Measurements from ENCODE around the gene ANKRD45.
"Not testable (repeated sequence)": the region's sequence is repeated elsewhere in the genome, so short reads cannot be mapped to it uniquely, and the experiment has no call there.

Gene ANKRD45

DNA sequence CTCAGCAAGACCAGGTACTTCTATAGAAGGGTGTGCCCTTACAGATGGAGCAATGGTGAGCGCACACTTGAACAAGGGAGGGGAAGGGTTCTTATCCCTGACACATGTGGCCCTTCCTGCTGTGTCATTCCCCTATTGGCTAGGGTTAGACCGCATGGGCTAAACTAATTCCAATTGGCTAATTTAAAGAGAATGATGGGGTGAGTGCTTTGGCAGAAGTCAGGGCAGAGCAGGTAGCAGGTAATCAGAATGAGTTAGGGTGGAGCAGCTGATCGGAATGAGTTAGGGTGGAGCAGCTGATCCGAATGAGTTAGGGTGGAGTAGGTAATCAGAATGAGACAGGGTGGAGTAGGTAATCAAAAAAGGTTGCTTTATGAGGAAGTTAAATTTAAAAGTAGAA lies 14.2 kb upstream of the ANKRD45 start:
- H3K9me3 ChIP-seq (ENCODE audit: control insufficient read depth, insufficient read depth, low read length); H3K36me3 ChIP-seq (ENCODE audit: control insufficient read depth, insufficient read depth, low read length); H3K27me3 ChIP-seq (ENCODE audit: control insufficient read depth, insufficient read depth, low read length); H3K4me3 ChIP-seq (ENCODE audit: low read depth, low read length); H3K9ac ChIP-seq (ENCODE audit: low read depth, low read length); H3K4me1 ChIP-seq (ENCODE audit: control insufficient read depth, insufficient read depth, low read length): not testable (repeated sequence)

- H3K9ac ChIP-seq (ENCODE audit: low read depth, low read length), result no peak overlapping the region
Observed at GRCh38 chr1:173682184-173682583, 12.5 kb upstream of the ANKRD45 start.

GRCh38 chr1:173680152-173680551 lies 10.5 kb upstream of the ANKRD45 start:
- not testable (repeated sequence) for H3K4me1 ChIP-seq (ENCODE audit: control insufficient read depth, insufficient read depth, low read length); H3K27me3 ChIP-seq (ENCODE audit: control insufficient read depth, insufficient read depth, low read length); H3K9me3 ChIP-seq (ENCODE audit: control insufficient read depth, insufficient read depth, low read length); H3K9ac ChIP-seq (ENCODE audit: low read depth, low read length); H3K36me3 ChIP-seq (ENCODE audit: control insufficient read depth, insufficient read depth, low read length); H3K4me3 ChIP-seq (ENCODE audit: low read depth, low read length)

More at GRCh38 chr1:173682184-173682583, 12.5 kb upstream of the ANKRD45 start:
- Histone ChIP-seq H3K9me3 (ENCODE audit: control insufficient read depth, insufficient read depth, low read length) (no peaks in the 10 kb centered on the region), H3K4me3 (ENCODE audit: low read depth, low read length) (no peak overlapping the region), H3K36me3 (ENCODE audit: control insufficient read depth, insufficient read depth, low read length) (no peaks in the 10 kb centered on the region), H3K27me3 (ENCODE audit: control insufficient read depth, insufficient read depth, low read length) (no peaks in the 10 kb centered on the region), H3K4me1 (ENCODE audit: control insufficient read depth, insufficient read depth, low read length) (peaks cover 7% of the 10 kb centered on the region)

DNA sequence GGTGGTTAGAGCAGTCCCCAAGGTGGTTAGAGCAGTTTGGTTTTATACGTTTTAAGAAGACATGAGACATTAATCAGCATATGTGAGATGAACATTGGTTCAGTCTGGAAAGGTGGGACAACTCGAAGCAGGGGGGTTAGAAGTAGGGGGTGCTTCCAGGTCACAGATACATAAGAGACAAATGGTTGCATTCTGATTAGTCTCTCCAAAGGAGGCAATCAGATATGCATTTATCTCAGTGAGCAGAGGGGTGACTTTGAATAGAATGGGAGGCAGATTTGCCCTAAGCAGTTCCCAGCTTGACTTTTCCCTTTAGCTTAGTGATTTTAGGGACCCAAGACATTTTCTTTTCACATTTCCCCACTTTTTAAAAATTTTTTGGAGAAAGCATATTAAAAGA lies 4.8 kb upstream of the ANKRD45 start:
- not testable (repeated sequence) for H3K36me3 ChIP-seq (ENCODE audit: control insufficient read depth, insufficient read depth, low read length); H3K27me3 ChIP-seq (ENCODE audit: control insufficient read depth, insufficient read depth, low read length); H3K9ac ChIP-seq (ENCODE audit: low read depth, low read length); H3K4me3 ChIP-seq (ENCODE audit: low read depth, low read length); H3K9me3 ChIP-seq (ENCODE audit: control insufficient read depth, insufficient read depth, low read length); H3K4me1 ChIP-seq (ENCODE audit: control insufficient read depth, insufficient read depth, low read length)

DNA sequence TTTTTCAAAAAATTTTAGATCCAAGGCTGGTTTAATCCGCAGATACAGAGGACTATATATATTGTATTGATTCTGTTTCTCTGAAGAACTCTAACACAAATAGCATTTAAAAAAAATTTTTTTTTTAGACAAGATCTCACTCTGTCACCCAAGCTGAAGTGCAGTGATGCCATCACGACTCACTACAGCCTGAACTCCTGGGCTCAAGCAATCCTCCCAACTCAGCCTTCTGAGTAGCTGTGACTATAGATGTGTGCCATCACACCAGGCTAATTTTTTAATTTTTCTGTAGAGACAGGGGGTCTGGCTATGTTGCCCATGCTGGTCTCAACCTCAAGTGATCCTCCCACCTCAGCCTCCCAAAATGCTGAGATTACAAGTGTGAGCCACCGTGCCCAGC lies 3.0 kb downstream of the ANKRD45 start:
- H3K4me3 ChIP-seq (ENCODE audit: low read depth, low read length), result no peak overlapping the region
- H3K9ac ChIP-seq (ENCODE audit: low read depth, low read length), result no peak overlapping the region
- no peaks in the 10 kb centered on the region for H3K9me3 ChIP-seq (ENCODE audit: control insufficient read depth, insufficient read depth, low read length)
- H3K27me3 ChIP-seq (ENCODE audit: control insufficient read depth, insufficient read depth, low read length), result peaks cover 3% of the 10 kb centered on the region
- H3K4me1 ChIP-seq (ENCODE audit: control insufficient read depth, insufficient read depth, low read length), result peaks cover 2% of the 10 kb centered on the region
- no peaks in the 10 kb centered on the region for H3K36me3 ChIP-seq (ENCODE audit: control insufficient read depth, insufficient read depth, low read length)

DNA sequence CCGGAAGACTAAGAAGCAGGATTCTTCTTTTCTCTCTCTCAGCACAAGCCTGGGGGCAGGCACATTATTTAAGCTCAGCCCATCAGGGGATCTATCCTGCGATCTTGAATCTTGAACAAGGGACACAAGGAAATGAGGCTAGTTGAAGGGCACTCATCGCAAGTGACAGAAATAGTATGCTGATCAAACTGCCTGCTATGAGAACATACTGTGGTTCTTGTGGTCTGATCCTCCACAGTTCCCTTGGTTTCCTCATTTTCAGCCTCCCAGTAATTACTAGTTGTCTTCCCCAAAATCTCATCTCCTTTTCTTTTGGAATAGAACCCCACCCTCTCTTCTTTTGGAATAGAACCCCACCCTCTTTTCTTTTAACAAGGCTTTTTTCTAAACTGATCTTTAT lies 6.5 kb downstream of the ANKRD45 start:
- Histone ChIP-seq H3K27me3 (ENCODE audit: control insufficient read depth, insufficient read depth, low read length) (no peaks in the 10 kb centered on the region), H3K4me3 (ENCODE audit: low read depth, low read length) (no peak overlapping the region), H3K9ac (ENCODE audit: low read depth, low read length) (no peak overlapping the region), H3K4me1 (ENCODE audit: control insufficient read depth, insufficient read depth, low read length) (no peaks in the 10 kb centered on the region), H3K36me3 (ENCODE audit: control insufficient read depth, insufficient read depth, low read length) (no peaks in the 10 kb centered on the region), H3K9me3 (ENCODE audit: control insufficient read depth, insufficient read depth, low read length) (no peaks in the 10 kb centered on the region)

- no peaks in the 10 kb centered on the region for H3K9me3 ChIP-seq (ENCODE audit: control insufficient read depth, insufficient read depth, low read length)
- H3K4me3 ChIP-seq (ENCODE audit: low read depth, low read length), result no peak overlapping the region
- no peaks in the 10 kb centered on the region for H3K4me1 ChIP-seq (ENCODE audit: control insufficient read depth, insufficient read depth, low read length)
- no peaks in the 10 kb centered on the region for H3K27me3 ChIP-seq (ENCODE audit: control insufficient read depth, insufficient read depth, low read length)
- no peak overlapping the region for H3K9ac ChIP-seq (ENCODE audit: low read depth, low read length)
- no peaks in the 10 kb centered on the region for H3K36me3 ChIP-seq (ENCODE audit: control insufficient read depth, insufficient read depth, low read length)
Observed at GRCh38 chr1:173661763-173662162, 7.9 kb downstream of the ANKRD45 start.

GRCh38 chr1:173661271-173661670 lies 8.4 kb downstream of the ANKRD45 start:
- no peak overlapping the region for H3K4me3 ChIP-seq (ENCODE audit: low read depth, low read length)
- no peaks in the 10 kb centered on the region for H3K36me3 ChIP-seq (ENCODE audit: control insufficient read depth, insufficient read depth, low read length)
- no peaks in the 10 kb centered on the region for H3K4me1 ChIP-seq (ENCODE audit: control insufficient read depth, insufficient read depth, low read length)
- peaks cover 3% of the 10 kb centered on the region for H3K9me3 ChIP-seq (ENCODE audit: control insufficient read depth, insufficient read depth, low read length)
- H3K27me3 ChIP-seq (ENCODE audit: control insufficient read depth, insufficient read depth, low read length), result no peaks in the 10 kb centered on the region
- no peak overlapping the region for H3K9ac ChIP-seq (ENCODE audit: low read depth, low read length)

- H3K9ac ChIP-seq (ENCODE audit: low read depth, low read length), result no peak overlapping the region
- no peak overlapping the region for H3K4me3 ChIP-seq (ENCODE audit: low read depth, low read length)
- H3K36me3 ChIP-seq (ENCODE audit: control insufficient read depth, insufficient read depth, low read length), result no peaks in the 10 kb centered on the region
- H3K27me3 ChIP-seq (ENCODE audit: control insufficient read depth, insufficient read depth, low read length), result no peaks in the 10 kb centered on the region
- H3K9me3 ChIP-seq (ENCODE audit: control insufficient read depth, insufficient read depth, low read length), result peaks cover 8% of the 10 kb centered on the region
- no peaks in the 10 kb centered on the region for H3K4me1 ChIP-seq (ENCODE audit: control insufficient read depth, insufficient read depth, low read length)
Observed at GRCh38 chr1:173660306-173660705, 9.3 kb downstream of the ANKRD45 start.

GRCh38 chr1:173648880-173649605 lies 20.6 kb downstream of the ANKRD45 start:
- Histone ChIP-seq H3K4me1 (ENCODE audit: control insufficient read depth, insufficient read depth, low read length) (no peaks in the 10 kb centered on the region), H3K9me3 (ENCODE audit: control insufficient read depth, insufficient read depth, low read length) (no peaks in the 10 kb centered on the region), H3K4me3 (ENCODE audit: low read depth, low read length) (no peak overlapping the region), H3K36me3 (ENCODE audit: control insufficient read depth, insufficient read depth, low read length) (no peaks in the 10 kb centered on the region), H3K27me3 (ENCODE audit: control insufficient read depth, insufficient read depth, low read length) (no peaks in the 10 kb centered on the region), H3K9ac (ENCODE audit: low read depth, low read length) (no peak overlapping the region)

DNA sequence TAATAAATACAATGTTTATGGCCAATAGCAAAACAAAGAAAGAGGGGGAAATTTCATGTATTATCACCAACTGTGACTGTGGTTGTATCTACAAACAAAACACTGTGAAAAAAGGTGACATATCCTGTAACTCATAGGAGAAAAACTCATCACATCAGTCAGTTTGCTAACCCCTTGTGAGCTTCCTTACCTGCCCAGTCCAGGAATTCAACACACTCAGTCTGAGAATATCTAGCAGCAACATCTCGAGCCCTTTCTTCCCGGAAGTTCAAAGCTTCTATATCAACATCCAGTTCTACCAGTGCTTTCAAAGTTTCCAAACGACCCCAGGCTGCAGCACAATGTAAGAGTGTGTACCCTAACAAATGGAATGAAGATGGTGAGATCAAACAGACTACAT lies 23.0 kb downstream of the ANKRD45 start:
- no peaks in the 10 kb centered on the region for H3K9me3 ChIP-seq (ENCODE audit: control insufficient read depth, insufficient read depth, low read length)
- H3K9ac ChIP-seq (ENCODE audit: low read depth, low read length), result no peak overlapping the region
- no peaks in the 10 kb centered on the region for H3K27me3 ChIP-seq (ENCODE audit: control insufficient read depth, insufficient read depth, low read length)
- H3K4me1 ChIP-seq (ENCODE audit: control insufficient read depth, insufficient read depth, low read length), result no peaks in the 10 kb centered on the region
- H3K36me3 ChIP-seq (ENCODE audit: control insufficient read depth, insufficient read depth, low read length), result no peaks in the 10 kb centered on the region
- H3K4me3 ChIP-seq (ENCODE audit: low read depth, low read length), result no peak overlapping the region

DNA sequence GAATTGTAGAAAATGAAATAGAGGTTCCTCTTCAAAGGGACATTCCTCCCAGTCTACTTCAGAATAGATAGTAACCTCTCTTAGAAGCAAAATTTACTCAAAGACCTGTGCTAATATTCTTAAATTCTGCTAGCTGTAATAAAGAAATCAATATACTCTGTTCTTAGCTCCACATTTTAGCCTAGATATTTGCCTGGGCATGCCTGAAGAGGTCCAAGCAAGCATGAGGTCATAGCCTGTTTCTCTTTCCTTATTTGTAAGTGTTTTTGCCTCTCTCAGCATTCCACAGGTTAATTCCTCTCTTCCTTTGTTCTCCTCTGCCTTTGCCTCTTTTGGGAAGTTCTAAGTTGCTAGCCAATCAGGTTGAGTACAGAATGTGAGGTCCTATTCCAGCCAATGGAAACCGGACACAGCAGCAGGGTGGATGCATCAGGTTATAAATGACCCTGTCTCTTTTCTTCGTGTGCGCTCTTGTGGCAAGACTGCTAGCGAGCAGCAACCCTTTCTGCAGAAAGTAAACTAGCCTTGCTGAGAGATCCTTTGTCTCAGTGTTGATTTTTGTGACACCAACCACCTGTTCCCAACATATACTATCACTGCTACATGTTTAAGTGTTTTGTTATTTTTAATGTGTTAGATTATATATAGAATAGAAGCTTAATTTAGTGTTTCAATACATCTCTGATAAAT lies 27.1 kb downstream of the ANKRD45 start:
- not testable (repeated sequence) for H3K36me3 ChIP-seq (ENCODE audit: control insufficient read depth, insufficient read depth, low read length); H3K27me3 ChIP-seq (ENCODE audit: control insufficient read depth, insufficient read depth, low read length); H3K4me1 ChIP-seq (ENCODE audit: control insufficient read depth, insufficient read depth, low read length); H3K9ac ChIP-seq (ENCODE audit: low read depth, low read length); H3K9me3 ChIP-seq (ENCODE audit: control insufficient read depth, insufficient read depth, low read length); H3K4me3 ChIP-seq (ENCODE audit: low read depth, low read length)
